Vagina (tissue), 2 donors: ENCODE data around the gene STARD7. TPM values are rescaled to one million over a fixed set of nuclear protein-coding genes. Genes with fewer than 3 reads are reported as not detected.

ENCODE experiments used
- DNase-seq, 2 donors: peaks; one replicate each; pipeline ENCODE4 v3.0.0-alpha.2; 2017; ENCODE audit errors: extremely low spot score in 2 of 2
- H3K27ac ChIP-seq: fragments of 200-600 bp; sonication (generic); one replicate; pipeline ENCODE4 v1.5.1; 2019
- H3K27me3 ChIP-seq: fragments of 200-600 bp; sonication (generic); one replicate; pipeline ENCODE4 v1.5.1; 2019
- H3K36me3 ChIP-seq, 2 donors: fragments of 200-600 bp; sonication (generic); one replicate each; pipeline ENCODE4 v1.5.1; 2017 to 2019
- H3K4me1 ChIP-seq: fragments of 200-600 bp; sonication (generic); one replicate; pipeline ENCODE4 v1.5.1; 2019
- H3K4me3 ChIP-seq, 2 donors: fragments of 200-600 bp; sonication (generic); 1 replicate in 1 of 2; 2 replicates in 1 of 2; pipeline ENCODE4 v1.5.1; 2016 to 2019
- H3K9me3 ChIP-seq: fragments of 200-600 bp; sonication (generic); one replicate; pipeline ENCODE4 v1.5.1; 2019
- POLR2A ChIP-seq, 2 donors: fragments of 450-650 bp; IDR thresholded peaks; one replicate each; pipeline ENCODE4 v1.6.1; 2017; ENCODE audit warnings: antibody characterized with exemption in 2 of 2, mild to moderate bottlenecking in 2 of 2, moderate library complexity in 2 of 2
- POLR2AphosphoS5 ChIP-seq, 2 donors: sonication (generic); formaldehyde crosslinking; IDR thresholded peaks; one replicate each; pipeline ENCODE4 v1.9.0; 2017; ENCODE audit warnings: antibody characterized with exemption in 2 of 2, mild to moderate bottlenecking in 2 of 2, low read depth in 1 of 2; ENCODE audit not compliant: insufficient read depth in 1 of 2
- intact Hi-C: fragments of 100-400 bp; cut with DNase I; formaldehyde crosslinking; loops from one replicate; pipeline ENCODE4 v1.15.1; 2023
- total RNA-seq: library from RNA; depleted of rRNA; stranded (reverse); fragments of >200 nt; gene quantifications from one replicate; pipeline ENCODE4 v1.2.3, GENCODE V29; 2016
- TF ChIP-seq, protein P1 (sequence below), 3 experiments: fragments of 450-650 bp in 2 of 3; fragments of 200-600 bp in 1 of 3; sonication (generic) in 1 of 3; IDR thresholded peaks; one replicate each; pipeline ENCODE4 v1.5.1; 2017 to 2019; ENCODE audit warnings: antibody characterized with exemption in 3 of 3, mild to moderate bottlenecking in 2 of 3, moderate library complexity in 2 of 3

The STARD7 gene
- total RNA-seq, 1 donor from 2014 or later, result 69.5 TPM

DNA sequence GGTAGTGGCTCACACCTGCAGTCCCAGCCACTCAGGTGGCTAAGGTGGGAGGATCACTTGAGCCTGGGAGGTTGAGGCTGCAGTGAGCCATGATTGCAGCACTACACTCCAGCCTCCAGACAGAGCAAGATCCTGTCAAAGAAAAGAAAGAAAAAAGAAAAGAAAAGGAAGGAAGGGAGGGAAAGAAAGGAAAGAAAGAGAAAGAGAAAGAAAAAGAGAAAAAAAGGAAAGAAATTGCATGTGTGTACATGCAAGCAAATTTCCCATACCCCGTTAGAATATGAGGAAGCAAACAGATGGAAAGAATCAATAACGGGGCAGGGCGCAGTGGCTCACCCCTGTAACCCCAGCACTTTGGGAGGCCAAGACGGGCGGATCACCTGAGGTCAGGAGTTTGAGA lies 39.3 kb upstream of the STARD7 start:
- TF ChIP-seq POLR2AphosphoS5 (IDR thresholded peaks at IDR 0.05; ENCODE audit: insufficient read depth in 1 of 2, low read depth in 1 of 2) (no peak), POLR2A (IDR thresholded peaks at IDR 0.05) (no peak)
- TF ChIP-seq, protein P1, sequence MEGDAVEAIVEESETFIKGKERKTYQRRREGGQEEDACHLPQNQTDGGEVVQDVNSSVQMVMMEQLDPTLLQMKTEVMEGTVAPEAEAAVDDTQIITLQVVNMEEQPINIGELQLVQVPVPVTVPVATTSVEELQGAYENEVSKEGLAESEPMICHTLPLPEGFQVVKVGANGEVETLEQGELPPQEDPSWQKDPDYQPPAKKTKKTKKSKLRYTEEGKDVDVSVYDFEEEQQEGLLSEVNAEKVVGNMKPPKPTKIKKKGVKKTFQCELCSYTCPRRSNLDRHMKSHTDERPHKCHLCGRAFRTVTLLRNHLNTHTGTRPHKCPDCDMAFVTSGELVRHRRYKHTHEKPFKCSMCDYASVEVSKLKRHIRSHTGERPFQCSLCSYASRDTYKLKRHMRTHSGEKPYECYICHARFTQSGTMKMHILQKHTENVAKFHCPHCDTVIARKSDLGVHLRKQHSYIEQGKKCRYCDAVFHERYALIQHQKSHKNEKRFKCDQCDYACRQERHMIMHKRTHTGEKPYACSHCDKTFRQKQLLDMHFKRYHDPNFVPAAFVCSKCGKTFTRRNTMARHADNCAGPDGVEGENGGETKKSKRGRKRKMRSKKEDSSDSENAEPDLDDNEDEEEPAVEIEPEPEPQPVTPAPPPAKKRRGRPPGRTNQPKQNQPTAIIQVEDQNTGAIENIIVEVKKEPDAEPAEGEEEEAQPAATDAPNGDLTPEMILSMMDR (IDR thresholded peaks at IDR 0.05), result no peak
- H3K4me3 ChIP-seq, result no peak overlapping the region
- H3K4me1 ChIP-seq, result peaks cover 22% of the 10 kb centered on the region
- no peak for DNase-seq
- intact Hi-C loops, result no loop called here
- H3K9me3 ChIP-seq, result no peaks in the 10 kb centered on the region
- H3K27ac ChIP-seq, result no peak overlapping the region
- H3K36me3 ChIP-seq, result peaks cover 0 to 7% of the 10 kb centered on the region in 2 donors
- H3K27me3 ChIP-seq, result no peaks in the 10 kb centered on the region

DNA sequence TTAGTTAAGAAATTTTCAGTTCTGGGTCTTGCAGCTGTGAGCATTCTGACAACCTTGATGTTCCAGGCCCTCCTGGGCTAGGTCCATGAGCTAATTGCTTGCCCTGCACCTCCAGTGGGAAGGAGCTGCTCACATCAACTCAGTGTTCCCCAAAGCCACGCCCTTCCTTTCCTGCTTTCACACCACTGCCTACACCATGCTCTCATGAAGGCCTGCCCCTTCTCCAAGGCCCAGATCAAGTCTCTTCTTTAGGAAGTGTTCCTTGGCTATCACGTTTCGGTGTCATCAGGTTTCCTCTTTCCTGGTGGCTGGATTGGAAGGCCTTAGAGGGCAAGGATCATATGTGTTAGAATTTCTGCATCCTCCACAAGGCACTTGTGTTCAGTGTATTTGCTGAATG lies 38.4 kb upstream of the STARD7 start:
- intact Hi-C loops, result no loop called here
- Histone ChIP-seq H3K9me3 (no peaks in the 10 kb centered on the region), H3K4me1 (peaks cover 28% of the 10 kb centered on the region), H3K27ac (no peak overlapping the region), H3K36me3 (no peaks in the 10 kb centered on the region), H3K4me3 (no peak overlapping the region), H3K27me3 (no peaks in the 10 kb centered on the region)
- no peak for DNase-seq
- TF ChIP-seq POLR2AphosphoS5 (IDR thresholded peaks at IDR 0.05; ENCODE audit: insufficient read depth in 1 of 2, low read depth in 1 of 2), result no peak
- TF ChIP-seq, protein P1 (IDR thresholded peaks at IDR 0.05), result no peak
- TF ChIP-seq POLR2A (IDR thresholded peaks at IDR 0.05), result no peak

DNA sequence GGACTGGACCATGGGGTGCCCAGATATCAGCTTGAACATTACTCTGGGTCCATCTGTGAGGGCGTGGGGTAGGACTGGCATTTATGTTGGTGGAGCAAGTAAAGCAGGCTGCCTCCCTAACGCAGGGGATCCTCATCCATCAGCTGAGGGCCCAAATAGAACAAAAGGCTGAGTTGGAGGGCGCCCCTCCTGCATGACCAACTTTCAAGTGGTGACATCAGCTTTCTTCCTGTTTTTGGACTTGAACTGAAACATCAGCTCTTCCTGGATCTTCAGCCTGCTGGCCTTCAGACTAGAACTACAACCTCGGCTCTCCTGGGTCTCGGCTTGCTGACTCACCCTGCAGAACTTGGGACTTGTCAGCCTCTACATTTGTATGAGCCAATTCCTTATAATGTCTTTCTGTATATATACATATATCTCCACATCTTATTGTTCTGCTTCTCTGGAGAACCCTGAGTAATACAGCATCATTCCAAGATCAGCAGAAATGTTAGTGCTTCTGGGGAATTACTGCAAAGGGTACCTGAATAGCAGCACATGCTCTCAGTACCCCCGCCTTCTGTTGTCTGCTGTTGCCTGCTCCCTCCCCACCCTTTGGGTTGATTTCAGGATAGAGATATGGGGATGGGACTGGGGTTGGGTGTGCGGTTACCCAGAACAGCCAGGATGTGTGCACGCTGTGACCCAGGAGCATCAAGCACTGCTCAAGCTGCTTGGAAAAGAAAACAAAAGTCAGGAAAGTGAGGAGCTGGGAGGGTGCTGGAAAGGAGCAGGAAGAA lies 37.2 kb upstream of the STARD7 start:
- intact Hi-C loops, result no loop called here
- H3K36me3 ChIP-seq, result no peaks in the 10 kb centered on the region
- no peaks in the 10 kb centered on the region for H3K27me3 ChIP-seq
- no peak for DNase-seq
- H3K27ac ChIP-seq, result no peak overlapping the region
- H3K9me3 ChIP-seq, result no peaks in the 10 kb centered on the region
- no peak overlapping the region for H3K4me3 ChIP-seq
- H3K4me1 ChIP-seq, result peaks cover 23% of the 10 kb centered on the region
- TF ChIP-seq POLR2A (IDR thresholded peaks at IDR 0.05) (no peak), POLR2AphosphoS5 (IDR thresholded peaks at IDR 0.05; ENCODE audit: insufficient read depth in 1 of 2, low read depth in 1 of 2) (no peak)
- TF ChIP-seq, protein P1 (IDR thresholded peaks at IDR 0.05), result no peak

DNA sequence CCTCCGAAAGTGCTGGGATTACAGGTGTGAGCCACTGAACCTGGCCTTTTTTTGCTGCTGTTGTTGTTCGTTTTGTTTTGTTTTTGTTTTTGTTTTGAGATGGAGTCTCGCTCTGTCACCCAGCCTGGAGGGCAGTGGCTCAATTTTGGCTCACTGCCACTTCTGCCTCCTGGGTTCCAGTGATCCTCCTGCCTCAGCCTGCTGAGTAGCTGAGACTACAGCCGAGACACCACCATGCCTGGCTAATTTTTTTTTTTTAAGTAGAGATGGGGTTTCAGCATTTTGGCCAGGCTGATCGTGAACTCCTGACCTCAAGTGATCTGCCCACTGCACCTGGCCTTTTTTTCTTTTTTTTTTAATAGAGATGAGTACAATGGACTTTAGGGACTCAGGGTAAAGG lies 35.2 kb upstream of the STARD7 start:
- Histone ChIP-seq H3K4me3 (no peak overlapping the region), H3K9me3 (no peaks in the 10 kb centered on the region), H3K4me1 (peaks cover 13% of the 10 kb centered on the region), H3K27ac (no peak overlapping the region), H3K36me3 (no peaks in the 10 kb centered on the region), H3K27me3 (no peaks in the 10 kb centered on the region)
- intact Hi-C loops, result no loop called here
- no peak for DNase-seq
- TF ChIP-seq, protein P1 (IDR thresholded peaks at IDR 0.05), result no peak
- TF ChIP-seq POLR2A (IDR thresholded peaks at IDR 0.05), result no peak
- no peak for TF ChIP-seq POLR2AphosphoS5 (IDR thresholded peaks at IDR 0.05; ENCODE audit: insufficient read depth in 1 of 2, low read depth in 1 of 2)

DNA sequence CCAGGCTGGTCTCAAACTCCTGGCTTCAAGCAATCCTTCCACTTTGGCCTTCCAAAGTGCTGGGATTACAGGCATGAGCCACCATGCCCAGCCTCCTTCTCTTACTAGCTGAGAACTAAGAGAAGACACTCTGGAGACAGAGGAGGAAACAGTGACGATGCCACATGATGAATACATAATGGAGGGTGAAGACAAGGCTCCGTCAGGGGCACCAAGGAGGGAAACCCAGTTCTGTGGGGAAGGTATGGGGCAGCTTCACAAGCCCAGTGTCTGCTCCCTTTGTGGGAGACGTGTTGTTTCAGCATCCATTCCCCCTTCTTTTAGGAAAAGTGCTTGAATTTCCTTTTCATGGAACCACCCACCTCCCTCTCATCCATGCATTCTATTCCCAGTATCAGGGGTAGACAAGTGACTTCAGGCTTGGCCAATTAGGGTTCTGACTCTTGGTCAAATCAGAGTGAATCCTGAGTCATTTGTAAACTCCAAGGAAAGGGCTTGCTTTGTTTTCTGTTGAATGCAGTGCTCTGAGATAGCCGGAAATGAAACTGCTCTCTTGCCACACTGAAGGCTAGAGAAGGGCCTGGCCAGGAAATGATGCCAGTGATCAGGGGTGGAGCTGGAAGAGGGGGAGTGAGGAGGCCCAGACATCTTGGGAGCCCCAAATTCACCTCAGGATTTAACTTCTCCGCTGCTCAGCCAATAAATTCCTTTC lies 33.4 kb upstream of the STARD7 start:
- Histone ChIP-seq H3K4me3 (no peak overlapping the region), H3K27me3 (no peaks in the 10 kb centered on the region), H3K27ac (peak overlapping the region; percentile 66), H3K9me3 (no peaks in the 10 kb centered on the region), H3K4me1 (peaks cover 8% of the 10 kb centered on the region), H3K36me3 (no peaks in the 10 kb centered on the region)
- no peak for TF ChIP-seq POLR2AphosphoS5 (IDR thresholded peaks at IDR 0.05; ENCODE audit: insufficient read depth in 1 of 2, low read depth in 1 of 2)
- TF ChIP-seq, protein P1 (IDR thresholded peaks at IDR 0.05), result no peak
- no peak for TF ChIP-seq POLR2A (IDR thresholded peaks at IDR 0.05)
- intact Hi-C loops, result no loop called here
- no peak for DNase-seq
